Epithelial cell of prostate (primary cell): ENCODE measurements around the gene NRXN2.
A peak's percentile ranks its signal among the peaks of the same experiment; 100 is the strongest.

Source experiments
- DNase-seq: peaks from one replicate; pipeline ENCODE4 v3.0.0-alpha.2; 2011; ENCODE audit warnings: low read depth, low spot score
- H3K27ac ChIP-seq: fragments of 450-650 bp; 2 replicates; pipeline ENCODE4 v1.5.1; 2017; ENCODE audit warnings: mild to moderate bottlenecking

Gene NRXN2

GRCh38 chr11:64759722-64760719 lies 37.0 kb upstream of the NRXN2 start, which contains the start of gene PYGM:
TSS of gene PYGM (minus strand) at chr11:64759974. CDS start at chr11:64759898, 76 bp downstream.
- H3K27ac ChIP-seq, result no peak within 1 kb of the TSS
- DNase-seq, result no peak

GRCh38 chr11:64759131-64759721 lies 36.2 kb upstream of the NRXN2 start:
- H3K27ac ChIP-seq, result no peak overlapping the region
- no peak for DNase-seq

- no peak for DNase-seq
- no peak overlapping the region for H3K27ac ChIP-seq
These were observed 35.5 kb upstream of the NRXN2 start for GRCh38 chr11:64758330-64759079.

- DNase-seq, result no peak
- no peak overlapping the region for H3K27ac ChIP-seq
These were observed 34.7 kb upstream of the NRXN2 start for GRCh38 chr11:64757549-64758329.

GRCh38 chr11:64755681-64756361 lies 32.8 kb upstream of the NRXN2 start:
- H3K27ac ChIP-seq, result no peak overlapping the region
- no peak for DNase-seq

GRCh38 chr11:64754919-64755662 lies 32.1 kb upstream of the NRXN2 start:
- DNase-seq, result no peak

GRCh38 chr11:64754124-64754918 lies 31.3 kb upstream of the NRXN2 start:
- no peak overlapping the region for H3K27ac ChIP-seq
- no peak for DNase-seq

More at GRCh38 chr11:64754919-64755662, 32.1 kb upstream of the NRXN2 start:
- no peak overlapping the region for H3K27ac ChIP-seq

- no peak overlapping the region for H3K27ac ChIP-seq
- DNase-seq, result no peak
These were observed 30.6 kb upstream of the NRXN2 start for GRCh38 chr11:64753380-64754123.

GRCh38 chr11:64753019-64753379 lies 30.0 kb upstream of the NRXN2 start:
- DNase-seq, result no peak
- H3K27ac ChIP-seq, result no peak overlapping the region

- DNase-seq, result no peak
- H3K27ac ChIP-seq, result no peak overlapping the region
These were observed 29.4 kb upstream of the NRXN2 start for GRCh38 chr11:64752175-64752970.

GRCh38 chr11:64751580-64751979 lies 28.6 kb upstream of the NRXN2 start:
- DNase-seq, result no peak
- H3K27ac ChIP-seq, result no peak overlapping the region

GRCh38 chr11:64751136-64751535 lies 28.1 kb upstream of the NRXN2 start:
- no peak for DNase-seq
- no peak overlapping the region for H3K27ac ChIP-seq

- H3K27ac ChIP-seq, result no peak overlapping the region
- no peak for DNase-seq
These were observed 27.5 kb upstream of the NRXN2 start for GRCh38 chr11:64750361-64751054.

- no peak for DNase-seq
- peak overlapping the region; percentile 61 for H3K27ac ChIP-seq
These were observed 25.1 kb upstream of the NRXN2 start for GRCh38 chr11:64747961-64748665.

GRCh38 chr11:64746486-64746885 lies 23.5 kb upstream of the NRXN2 start:
- no peak overlapping the region for H3K27ac ChIP-seq
- DNase-seq, result no peak
